ENCODE data around the gene PCSK5. TPM values are rescaled to one million over a fixed set of nuclear protein-coding genes. Genes with fewer than 3 reads are reported as not detected.

PCSK5 gene
- total RNA-seq, 2 donors from 2014 or later = 2.5 to 3.5 TPM

DNA sequence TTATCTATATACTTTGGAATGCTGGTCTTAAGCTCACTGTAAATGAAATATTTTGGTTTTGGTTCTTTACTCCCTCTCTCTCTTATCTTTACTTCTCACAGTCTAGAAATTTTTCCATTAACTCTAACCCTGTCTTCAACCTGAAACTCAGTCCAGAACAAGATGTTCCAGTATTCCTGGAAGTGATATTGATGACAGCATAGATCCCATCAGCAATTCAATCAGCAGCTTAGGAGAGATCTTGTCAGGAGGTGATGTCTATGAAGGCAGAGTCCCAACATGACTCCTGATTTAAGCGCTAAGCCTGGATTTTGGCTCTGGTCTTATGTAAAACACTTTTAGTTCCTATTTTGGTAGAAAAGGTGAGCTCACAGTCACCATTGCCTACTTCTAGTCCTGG, 451.1 kb downstream of the PCSK5 start:
- H3K27me3 Mint-ChIP-seq (ENCODE audit: insufficient read depth) = no peaks in the 10 kb centered on the region
- H3K4me1 Mint-ChIP-seq = no peaks in the 10 kb centered on the region
- Histone ChIP-seq H3K4me1 (ENCODE audit: control insufficient read depth, insufficient read depth, low read length) (no peaks in the 10 kb centered on the region), H3K4me3 (ENCODE audit: low read length) (no peak overlapping the region), H3K9me3 (ENCODE audit: control insufficient read depth, low read length) (no peaks in the 10 kb centered on the region), H3K27ac (ENCODE audit: low read depth, low read length) (no peak overlapping the region), H3K9ac (ENCODE audit: extremely low read depth, low read length, poor library complexity, severe bottlenecking) (no peak overlapping the region), H3K36me3 (ENCODE audit: control insufficient read depth, insufficient read depth, low read length) (no peaks in the 10 kb centered on the region), H3K27me3 (ENCODE audit: control insufficient read depth, insufficient read depth, low read length, poor library complexity, severe bottlenecking) (no peaks in the 10 kb centered on the region)
- TF ChIP-seq, protein P1, sequence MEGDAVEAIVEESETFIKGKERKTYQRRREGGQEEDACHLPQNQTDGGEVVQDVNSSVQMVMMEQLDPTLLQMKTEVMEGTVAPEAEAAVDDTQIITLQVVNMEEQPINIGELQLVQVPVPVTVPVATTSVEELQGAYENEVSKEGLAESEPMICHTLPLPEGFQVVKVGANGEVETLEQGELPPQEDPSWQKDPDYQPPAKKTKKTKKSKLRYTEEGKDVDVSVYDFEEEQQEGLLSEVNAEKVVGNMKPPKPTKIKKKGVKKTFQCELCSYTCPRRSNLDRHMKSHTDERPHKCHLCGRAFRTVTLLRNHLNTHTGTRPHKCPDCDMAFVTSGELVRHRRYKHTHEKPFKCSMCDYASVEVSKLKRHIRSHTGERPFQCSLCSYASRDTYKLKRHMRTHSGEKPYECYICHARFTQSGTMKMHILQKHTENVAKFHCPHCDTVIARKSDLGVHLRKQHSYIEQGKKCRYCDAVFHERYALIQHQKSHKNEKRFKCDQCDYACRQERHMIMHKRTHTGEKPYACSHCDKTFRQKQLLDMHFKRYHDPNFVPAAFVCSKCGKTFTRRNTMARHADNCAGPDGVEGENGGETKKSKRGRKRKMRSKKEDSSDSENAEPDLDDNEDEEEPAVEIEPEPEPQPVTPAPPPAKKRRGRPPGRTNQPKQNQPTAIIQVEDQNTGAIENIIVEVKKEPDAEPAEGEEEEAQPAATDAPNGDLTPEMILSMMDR (conservative IDR thresholded peaks at IDR 0.05) = no peak
- WGBS, 2 experiments (ENCODE audit: insufficient coverage in 1 of 2, insufficient read length in 1 of 2) = 100% methylated on average over 1 of the region's 1 CpG
- no peak for DNase-seq
- H3K27ac Mint-ChIP-seq = no peak overlapping the region
- H3K9me3 Mint-ChIP-seq = no peaks in the 10 kb centered on the region
- H3K36me3 Mint-ChIP-seq (ENCODE audit: low read depth) = no peaks in the 10 kb centered on the region
- no peak overlapping the region for H3K4me3 Mint-ChIP-seq

DNA sequence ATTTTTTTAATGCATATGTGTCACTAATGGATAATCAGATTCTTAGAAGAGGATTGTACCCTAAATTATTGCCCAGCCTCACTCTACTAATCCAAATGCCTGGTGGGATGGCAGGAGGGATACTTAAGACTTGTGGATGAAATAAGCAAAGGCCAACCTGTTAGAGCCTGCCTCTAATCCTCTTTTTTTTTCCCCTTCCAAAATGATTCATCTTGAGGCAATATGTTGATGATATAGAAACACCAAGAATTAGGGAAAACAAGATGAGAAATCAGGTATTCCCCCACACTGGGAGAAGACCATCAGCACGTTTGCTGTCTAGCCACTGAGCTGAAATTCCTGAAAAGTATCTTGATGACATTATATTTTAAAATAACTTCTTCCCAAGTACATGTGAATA, 451.7 kb downstream of the PCSK5 start:
- Histone ChIP-seq H3K9me3 (ENCODE audit: control insufficient read depth, low read length) (no peaks in the 10 kb centered on the region), H3K4me3 (ENCODE audit: low read length) (no peak overlapping the region), H3K9ac (ENCODE audit: extremely low read depth, low read length, poor library complexity, severe bottlenecking) (no peak overlapping the region), H3K27me3 (ENCODE audit: control insufficient read depth, insufficient read depth, low read length, poor library complexity, severe bottlenecking) (no peaks in the 10 kb centered on the region), H3K27ac (ENCODE audit: low read depth, low read length) (no peak overlapping the region), H3K36me3 (ENCODE audit: control insufficient read depth, insufficient read depth, low read length) (no peaks in the 10 kb centered on the region), H3K4me1 (ENCODE audit: control insufficient read depth, insufficient read depth, low read length) (no peaks in the 10 kb centered on the region)
- Mint-ChIP-seq H3K27ac (no peak overlapping the region), H3K4me1 (no peaks in the 10 kb centered on the region), H3K36me3 (ENCODE audit: low read depth) (no peaks in the 10 kb centered on the region), H3K9me3 (no peaks in the 10 kb centered on the region), H3K4me3 (no peak overlapping the region), H3K27me3 (ENCODE audit: insufficient read depth) (no peaks in the 10 kb centered on the region)
- DNase-seq = no peak
- 75 to 100% methylated on average over 1 of the region's 1 CpG for WGBS, 2 experiments (ENCODE audit: insufficient coverage in 1 of 2, insufficient read length in 1 of 2)
- TF ChIP-seq, protein P1 (conservative IDR thresholded peaks at IDR 0.05) = no peak

- TF ChIP-seq, protein P1 (conservative IDR thresholded peaks at IDR 0.05) = no peak
- no peaks in the 10 kb centered on the region for H3K4me1 Mint-ChIP-seq
- WGBS, 2 experiments (ENCODE audit: insufficient coverage in 1 of 2, insufficient read length in 1 of 2) = 90 to 93% methylated on average over 2 of the region's 2 CpGs
- Histone ChIP-seq H3K4me1 (ENCODE audit: control insufficient read depth, insufficient read depth, low read length) (no peaks in the 10 kb centered on the region), H3K36me3 (ENCODE audit: control insufficient read depth, insufficient read depth, low read length) (no peaks in the 10 kb centered on the region), H3K27me3 (ENCODE audit: control insufficient read depth, insufficient read depth, low read length, poor library complexity, severe bottlenecking) (no peaks in the 10 kb centered on the region), H3K4me3 (ENCODE audit: low read length) (no peak overlapping the region), H3K27ac (ENCODE audit: low read depth, low read length) (no peak overlapping the region), H3K9me3 (ENCODE audit: control insufficient read depth, low read length) (no peaks in the 10 kb centered on the region), H3K9ac (ENCODE audit: extremely low read depth, low read length, poor library complexity, severe bottlenecking) (no peak overlapping the region)
- no peak overlapping the region for H3K4me3 Mint-ChIP-seq
- no peak for DNase-seq
- no peak overlapping the region for H3K27ac Mint-ChIP-seq
- no peaks in the 10 kb centered on the region for H3K36me3 Mint-ChIP-seq (ENCODE audit: low read depth)
- no peaks in the 10 kb centered on the region for H3K9me3 Mint-ChIP-seq
- H3K27me3 Mint-ChIP-seq (ENCODE audit: insufficient read depth) = no peaks in the 10 kb centered on the region
Observed at GRCh38 chr9:76342858-76343257, 452.4 kb downstream of the PCSK5 start.

Measured in endodermal cell (in vitro differentiated cells).